SKM-1 (cell line): Measurements from ENCODE around the gene SPANXB1.
"Not testable (repeated sequence)": the region's sequence is repeated elsewhere in the genome, so short reads cannot be mapped to it uniquely, and the experiment has no call there.

Source experiments
- DNase-seq: peaks from one replicate; lab custom pipeline; 2025; ENCODE audit not compliant: unreplicated experiment; lab: John Stamatoyannopoulos, UW

The SPANXB1 gene

GRCh38 chrX:141002568-141002967, at the start of gene SPANXB1:
Gene SPANXB1 (plus strand): TSS chrX:141002594. CDS start chrX:141002694, 100 bp downstream.
- DNase-seq: not testable (repeated sequence)

- DNase-seq: no peak
Measured at GRCh38 chrX:140967036-140967435, 35.4 kb upstream of the SPANXB1 start.

GRCh38 chrX:140971099-140971795, 31.1 kb upstream of the SPANXB1 start:
- DNase-seq: no peak

- no peak for DNase-seq
Measured at GRCh38 chrX:140975472-140975871, 26.9 kb upstream of the SPANXB1 start.

GRCh38 chrX:140980271-140980670, 22.1 kb upstream of the SPANXB1 start:
- DNase-seq: no peak

- no peak for DNase-seq
Measured at GRCh38 chrX:140983730-140984129, 18.7 kb upstream of the SPANXB1 start.

GRCh38 chrX:141005243-141005642, 2.8 kb downstream of the SPANXB1 start:
- not testable (repeated sequence) for DNase-seq

- not testable (repeated sequence) for DNase-seq
Measured at GRCh38 chrX:141044246-141044645, 41.9 kb downstream of the SPANXB1 start.

GRCh38 chrX:141049878-141050277, 47.5 kb downstream of the SPANXB1 start:
- DNase-seq: not testable (repeated sequence)

GRCh38 chrX:141052098-141052497, 49.7 kb downstream of the SPANXB1 start:
- DNase-seq: not testable (repeated sequence)
